Tibial nerve (tissue), 4 donors: ENCODE data around the gene FGD6.

Experiments
- CTCF ChIP-seq, 5 experiments: fragments of 200-600 bp in 3 of 5; fragments of 450-650 bp in 2 of 5; sonication (generic) in 3 of 5; IDR thresholded peaks; one replicate each; pipeline ENCODE4 v1.5.1; 2016 to 2019; ENCODE audit warnings: antibody characterized with exemption in 5 of 5, mild to moderate bottlenecking in 3 of 5, moderate library complexity in 2 of 5
- EP300 ChIP-seq, 2 donors: sonication (generic); formaldehyde crosslinking; IDR thresholded peaks; one replicate each; pipeline ENCODE4 v1.6.1; 2017; ENCODE audit warnings: antibody characterized with exemption in 2 of 2, mild to moderate bottlenecking in 1 of 2
- POLR2A ChIP-seq, 2 donors: fragments of 450-650 bp; IDR thresholded peaks; one replicate each; pipeline ENCODE4 v1.6.1; 2017; ENCODE audit warnings: antibody characterized with exemption in 2 of 2, mild to moderate bottlenecking in 2 of 2, moderate library complexity in 2 of 2

DNA sequence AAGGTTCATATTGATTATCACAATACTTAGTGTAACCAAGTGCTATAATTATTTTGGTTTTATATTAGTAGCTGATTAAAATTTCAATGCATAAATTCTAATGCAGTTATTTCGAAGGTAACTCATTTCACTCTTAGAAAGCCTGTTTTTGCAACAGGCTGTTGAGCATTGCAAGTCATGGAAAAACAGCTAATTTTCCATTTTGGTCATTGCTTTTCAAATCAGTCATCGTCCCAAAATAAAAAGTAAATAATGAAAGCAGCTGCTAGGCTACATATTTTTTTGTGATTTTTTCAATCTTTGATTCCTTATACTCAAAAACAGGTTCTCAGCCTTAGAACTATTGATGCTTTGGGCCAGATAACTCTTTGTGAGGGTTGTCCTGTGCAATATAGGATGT lies 23.3 kb upstream of the FGD6 start:
- TF ChIP-seq CTCF (IDR thresholded peaks at IDR 0.05): no peak
- TF ChIP-seq EP300 (IDR thresholded peaks at IDR 0.05): no peak
- no peak for TF ChIP-seq POLR2A (IDR thresholded peaks at IDR 0.05)
